PC-9 (cell line): ENCODE measurements around the gene CTIF. TPM values are rescaled to one million over a fixed set of nuclear protein-coding genes. Genes with fewer than 3 reads are reported as not detected.

ENCODE experiments used
- BruUV-seq: library from RNA; stranded (reverse); fragments of 400-500 nt; replicated peaks from 2 replicates; lab custom pipeline; 2021; lab: Mats Ljungman, UMichigan
- CTCF ChIA-PET: fragments of 300-600 bp; sonication (Branson Sonifier 250); formaldehyde crosslinking; loops from one replicate; lab custom pipeline; 2022; ENCODE audit warnings: antibody characterized with exemption; lab: Charles Lee
- POLR2A ChIA-PET: fragments of 300-600 bp; sonication (Branson Sonifier 250); formaldehyde crosslinking; loops from one replicate; lab custom pipeline; 2022; ENCODE audit warnings: antibody characterized with exemption; ENCODE audit not compliant: unreplicated experiment; lab: Charles Lee
- DNase-seq, 2 experiments: peaks; one replicate each; pipeline versions ENCODE4 v3.0.0 to v3.0.0-alpha.2; 2015 to 2022; ENCODE audit warnings: mixed read lengths in 1 of 2
- H2AFZ ChIP-seq: fragments of 200-600 bp; sonication (generic); 2 replicates; pipeline ENCODE4 v1.8.1; 2017; ENCODE audit warnings: antibody characterized with exemption
- H3F3A ChIP-seq: fragments of 200-600 bp; sonication (generic); 2 replicates; pipeline ENCODE4 v1.8.1; 2017; ENCODE audit warnings: antibody characterized with exemption, mild to moderate bottlenecking, low read depth; ENCODE audit not compliant: insufficient read depth
- H3K27ac ChIP-seq: fragments of 200-600 bp; sonication (generic); 2 replicates; pipeline ENCODE4 v1.6.1; 2016; ENCODE audit warnings: mixed run types
- H3K27me3 ChIP-seq: fragments of 200-600 bp; sonication (generic); 2 replicates; pipeline ENCODE4 v1.6.1; 2016; ENCODE audit warnings: low read depth, mixed run types; ENCODE audit not compliant: insufficient read depth
- H3K36me3 ChIP-seq: fragments of 200-600 bp; sonication (generic); 2 replicates; pipeline ENCODE4 v1.6.1; 2016; ENCODE audit warnings: low read depth, mixed run types
- H3K4me1 ChIP-seq: fragments of 200-600 bp; sonication (generic); replicated peaks from 2 replicates; pipeline ENCODE4 v1.6.1; 2016; ENCODE audit warnings: mixed run types; ENCODE audit not compliant: insufficient read depth
- H3K4me2 ChIP-seq: fragments of 200-600 bp; sonication (generic); 2 replicates; pipeline ENCODE4 v1.6.1; 2017; ENCODE audit warnings: mixed run types
- H3K4me3 ChIP-seq: fragments of 200-600 bp; sonication (generic); 2 replicates; pipeline ENCODE4 v1.6.1; 2016; ENCODE audit warnings: mixed run types
- H3K79me2 ChIP-seq: fragments of 200-600 bp; sonication (generic); 2 replicates; pipeline ENCODE4 v1.6.1; 2017; ENCODE audit warnings: low read depth, mixed run types
- H3K9me2 ChIP-seq: fragments of 200-600 bp; sonication (generic); 2 replicates; pipeline ENCODE4 v1.8.1; 2017; ENCODE audit warnings: mild to moderate bottlenecking; ENCODE audit not compliant: insufficient read depth
- H3K9me3 ChIP-seq: fragments of 200-600 bp; sonication (generic); 2 replicates; pipeline ENCODE4 v1.8.1; 2016; ENCODE audit warnings: low read depth; ENCODE audit not compliant: insufficient read depth
- H4K20me1 ChIP-seq: fragments of 200-600 bp; sonication (generic); 2 replicates; pipeline ENCODE4 v1.8.1; 2017; ENCODE audit not compliant: insufficient read depth
- CTCF ChIP-seq: fragments of 200-600 bp; sonication (generic); conservative IDR thresholded peaks from 2 replicates; pipeline ENCODE4 v1.6.1; 2017; ENCODE audit warnings: mixed run types, antibody characterized with exemption, mild to moderate bottlenecking, moderate library complexity
- EZH2 ChIP-seq: fragments of 200-600 bp; sonication (generic); IDR thresholded peaks from 2 replicates; pipeline ENCODE4 v1.8.0; 2017; ENCODE audit warnings: antibody characterized with exemption, low read depth
- intact Hi-C: fragments of 100-400 bp; cut with micrococcal nuclease; formaldehyde crosslinking; loops from one replicate; pipeline ENCODE4 v1.10.0; 2022; ENCODE audit not compliant: unreplicated experiment
- total RNA-seq: library from RNA; stranded (reverse); gene quantifications from 2 replicates; pipeline ENCODE4 v1.2.3, GENCODE V29; 2021

Gene CTIF
- total RNA-seq, 1 experiment from 2014 or later: 26.2 TPM

- H3K4me2 ChIP-seq: no peak overlapping the region
- no peaks in the 10 kb centered on the region for H4K20me1 ChIP-seq
- no peaks in the 10 kb centered on the region for H3F3A ChIP-seq
- ChIA-PET CTCF (no interaction called here), POLR2A (no interaction called here)
- H3K27ac ChIP-seq: no peak overlapping the region
- BruUV-seq: no TSS peak
- H3K27me3 ChIP-seq: no peaks in the 10 kb centered on the region
- TF ChIP-seq EZH2 (no peak), CTCF (no peak)
- intact Hi-C loops: no loop called here
- no peaks in the 10 kb centered on the region for H3K79me2 ChIP-seq
- no peaks in the 10 kb centered on the region for H3K9me3 ChIP-seq
- no peak overlapping the region for H2AFZ ChIP-seq
- no peaks in the 10 kb centered on the region for H3K36me3 ChIP-seq
- DNase-seq: no peak
- no peak overlapping the region for H3K4me3 ChIP-seq
- no peaks in the 10 kb centered on the region for H3K9me2 ChIP-seq
- H3K4me1 ChIP-seq: no peaks in the 10 kb centered on the region
Observed at GRCh38 chr18:48721312-48721711, 182.5 kb downstream of the CTIF start.

GRCh38 chr18:48723016-48723415 is 184.2 kb downstream of the CTIF start:
- BruUV-seq: no TSS peak
- Histone ChIP-seq H2AFZ (no peak overlapping the region), H3K4me1 (peaks cover 4% of the 10 kb centered on the region; the same call in 1 of the 2 replicates), H3K79me2 (no peaks in the 10 kb centered on the region), H3K9me3 (no peaks in the 10 kb centered on the region), H3K4me3 (no peak overlapping the region), H3K9me2 (no peaks in the 10 kb centered on the region), H4K20me1 (no peaks in the 10 kb centered on the region), H3K27ac (no peak overlapping the region), H3F3A (no peaks in the 10 kb centered on the region; the same call in 1 of the 2 replicates), H3K36me3 (no peaks in the 10 kb centered on the region), H3K4me2 (no peak overlapping the region), H3K27me3 (no peaks in the 10 kb centered on the region)
- ChIA-PET POLR2A (no interaction called here), CTCF (no interaction called here)
- intact Hi-C loops: no loop called here
- DNase-seq: no peak
- no peak for TF ChIP-seq CTCF
- TF ChIP-seq EZH2: no peak

- BruUV-seq: no TSS peak
- H3K79me2 ChIP-seq: no peaks in the 10 kb centered on the region
- ChIA-PET POLR2A (no interaction called here), CTCF (no interaction called here)
- no peaks in the 10 kb centered on the region for H3K9me2 ChIP-seq
- H3K27ac ChIP-seq: no peak overlapping the region
- no peak overlapping the region for H2AFZ ChIP-seq
- H3F3A ChIP-seq: no peaks in the 10 kb centered on the region; the same call in 1 of the 2 replicates
- H4K20me1 ChIP-seq: no peaks in the 10 kb centered on the region
- intact Hi-C loops: no loop called here
- no peak for DNase-seq
- H3K27me3 ChIP-seq: no peaks in the 10 kb centered on the region
- no peak for TF ChIP-seq CTCF
- H3K36me3 ChIP-seq: no peaks in the 10 kb centered on the region
- no peak overlapping the region for H3K4me2 ChIP-seq
- peaks cover 7% of the 10 kb centered on the region; the same call in 1 of the 2 replicates for H3K4me1 ChIP-seq
- H3K9me3 ChIP-seq: no peaks in the 10 kb centered on the region
- no peak overlapping the region for H3K4me3 ChIP-seq
Observed at GRCh38 chr18:48723837-48724236, 185.0 kb downstream of the CTIF start.
